SK-MEL-5 (cell line): ENCODE data around the gene DLEC1. TPM values are rescaled to one million over a fixed set of nuclear protein-coding genes. Genes with fewer than 3 reads are reported as not detected.

Experiments used
- DNase-seq: peaks from one replicate; pipeline ENCODE4 v3.0.0-alpha.2; 2016; ENCODE audit warnings: low read depth, low spot score
- in situ Hi-C: cut with HindIII; loops from 2 replicates; pipeline ENCODE4 v1.10.0; 2016; ENCODE audit warnings: low sequenced_read_pairs, high pct_unique_total_duplicates, low pct_unique_long_range_greater_than_20kb
- total RNA-seq: library from RNA; depleted of rRNA; stranded (reverse); fragments of >200 nt; shearing (Covaris generic); gene quantifications from 2 replicates; pipeline ENCODE4 v1.2.3, GENCODE V29; 2014

DLEC1 gene
- total RNA-seq, 1 experiment from 2014 or later, result not detected

DNA sequence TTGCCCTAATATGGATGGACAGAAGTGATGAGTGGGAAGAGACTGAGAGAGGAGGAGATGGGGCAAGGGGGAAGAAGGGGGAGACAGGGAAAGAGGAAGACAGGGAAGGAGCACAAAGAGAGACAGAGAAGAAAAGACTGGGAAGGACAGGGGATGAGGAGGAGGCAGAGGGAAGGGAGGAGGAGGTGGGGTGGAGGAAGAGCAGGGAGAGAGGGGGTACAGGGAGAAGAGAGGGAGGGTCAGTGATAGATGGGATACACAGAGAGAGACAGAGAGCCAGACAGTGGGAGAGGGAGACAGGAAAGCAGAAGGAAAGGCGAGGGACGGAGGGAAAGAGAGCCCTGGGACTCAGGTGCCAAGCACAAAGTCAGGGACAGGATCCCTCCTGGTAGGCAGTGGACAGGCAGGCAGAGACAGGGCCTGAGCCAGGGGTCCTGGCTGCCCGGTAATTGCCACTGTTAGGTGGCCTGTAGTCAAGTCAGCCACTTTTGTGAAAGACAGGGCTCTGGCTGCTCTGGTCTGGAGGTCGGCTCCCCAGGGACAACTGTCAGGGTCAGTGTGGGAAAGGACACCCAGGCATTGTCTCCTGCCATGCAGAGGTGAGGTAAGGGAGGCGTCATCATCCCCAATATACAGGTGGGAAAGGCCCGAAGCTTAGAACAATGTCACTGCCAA, 38.6 kb upstream of the DLEC1 start:
- no peak for DNase-seq
- in situ Hi-C loops, result no loop called here

DNA sequence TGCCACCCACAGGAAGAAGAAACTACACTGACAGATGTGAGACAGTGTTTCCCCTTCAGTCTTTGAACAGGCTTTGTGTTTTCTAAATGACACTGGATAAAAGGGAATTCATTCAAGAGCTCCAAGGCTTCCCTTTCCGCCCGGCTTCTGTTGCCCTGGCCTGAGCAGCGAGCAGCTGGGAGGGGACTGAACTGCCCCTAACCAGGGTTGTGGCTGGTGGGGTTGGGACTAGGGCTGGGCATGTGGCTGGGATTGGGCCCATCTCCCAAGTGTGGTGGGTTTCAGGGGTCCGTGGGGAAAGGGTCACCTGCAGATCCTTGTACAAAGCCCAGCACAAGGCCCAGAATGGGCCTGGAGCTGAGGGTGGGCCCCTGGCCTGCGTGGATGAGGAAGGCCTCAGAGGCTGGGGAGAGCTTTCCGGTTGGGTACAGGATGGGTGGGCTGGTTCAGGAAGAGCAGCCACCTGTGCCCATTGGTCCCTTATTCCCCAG, 38.0 kb upstream of the DLEC1 start:
- DNase-seq, result no peak
- in situ Hi-C loops, result no loop called here

DNA sequence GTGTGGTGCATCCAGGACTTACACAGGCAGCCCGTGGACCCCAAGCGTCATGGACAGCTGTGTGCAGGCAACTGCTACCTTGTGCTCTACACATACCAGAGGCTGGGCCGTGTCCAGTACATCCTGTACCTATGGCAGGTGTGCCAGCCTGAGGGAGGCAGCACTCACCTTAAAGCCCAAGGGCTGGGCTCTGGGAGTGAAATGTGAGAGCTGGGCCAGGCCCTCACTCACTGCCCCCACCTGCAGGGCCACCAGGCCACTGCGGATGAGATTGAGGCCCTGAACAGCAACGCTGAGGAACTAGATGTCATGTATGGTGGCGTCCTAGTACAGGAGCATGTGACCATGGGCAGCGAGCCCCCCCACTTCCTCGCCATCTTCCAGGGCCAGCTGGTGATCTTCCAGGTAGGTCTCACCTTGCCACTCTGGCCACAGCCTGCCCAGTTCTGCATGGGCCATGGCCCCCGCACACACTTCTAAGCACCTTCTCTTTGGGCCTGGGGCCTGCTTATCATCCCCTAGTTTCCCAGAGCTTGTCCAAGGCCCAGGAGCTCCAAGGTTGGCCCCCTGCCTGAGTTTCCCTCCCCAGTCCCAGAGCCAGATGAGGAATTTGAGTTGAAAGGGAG, 37.4 kb upstream of the DLEC1 start:
- no peak for DNase-seq

DNA sequence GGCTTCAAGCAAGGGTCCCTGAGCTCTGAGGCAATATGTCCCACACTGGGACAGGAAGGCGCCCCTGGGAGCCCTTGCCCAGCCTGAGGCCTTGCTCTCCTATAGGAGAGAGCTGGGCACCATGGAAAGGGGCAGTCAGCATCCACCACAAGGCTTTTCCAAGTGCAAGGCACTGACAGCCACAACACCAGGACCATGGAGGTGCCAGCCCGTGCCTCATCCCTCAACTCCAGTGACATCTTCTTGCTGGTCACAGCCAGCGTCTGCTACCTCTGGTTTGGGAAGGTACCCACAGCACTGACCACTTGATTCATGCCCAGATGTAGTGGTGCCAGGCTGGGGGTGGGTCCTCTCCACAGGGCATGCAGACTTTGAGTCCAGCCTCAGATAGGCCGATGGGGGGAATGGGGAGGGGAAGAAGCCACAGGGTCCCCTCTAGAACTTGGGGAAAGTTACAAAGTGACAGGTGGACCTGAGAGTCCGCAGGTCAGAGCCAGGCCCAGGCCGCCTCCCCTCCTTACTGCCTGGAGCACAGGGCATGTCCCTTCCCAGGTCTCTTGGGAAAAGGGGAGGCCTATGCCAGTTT, 36.6 kb upstream of the DLEC1 start:
- in situ Hi-C loops, result no loop called here
- no peak for DNase-seq

More for the DNA sequence above, 37.4 kb upstream of the DLEC1 start:
- in situ Hi-C loops, result no loop called here

DNA sequence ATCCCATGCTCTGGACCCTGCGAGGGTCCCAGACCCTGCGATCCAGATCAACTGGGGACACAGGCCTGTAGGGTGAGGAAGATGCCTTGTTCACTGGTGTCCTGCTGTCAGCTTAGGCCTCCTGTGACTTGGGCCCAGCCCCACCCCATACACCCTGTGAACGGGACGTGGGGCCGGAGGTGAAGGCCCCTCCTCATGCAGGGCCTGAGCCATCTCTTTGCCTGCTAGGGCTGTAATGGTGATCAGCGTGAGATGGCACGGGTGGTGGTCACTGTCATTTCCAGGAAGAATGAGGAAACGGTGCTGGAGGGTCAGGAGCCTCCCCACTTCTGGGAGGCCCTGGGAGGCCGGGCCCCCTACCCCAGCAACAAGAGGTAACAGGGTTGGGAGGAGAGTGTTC, 36.1 kb upstream of the DLEC1 start:
- DNase-seq, result no peak
- in situ Hi-C loops, result no loop called here

DNA sequence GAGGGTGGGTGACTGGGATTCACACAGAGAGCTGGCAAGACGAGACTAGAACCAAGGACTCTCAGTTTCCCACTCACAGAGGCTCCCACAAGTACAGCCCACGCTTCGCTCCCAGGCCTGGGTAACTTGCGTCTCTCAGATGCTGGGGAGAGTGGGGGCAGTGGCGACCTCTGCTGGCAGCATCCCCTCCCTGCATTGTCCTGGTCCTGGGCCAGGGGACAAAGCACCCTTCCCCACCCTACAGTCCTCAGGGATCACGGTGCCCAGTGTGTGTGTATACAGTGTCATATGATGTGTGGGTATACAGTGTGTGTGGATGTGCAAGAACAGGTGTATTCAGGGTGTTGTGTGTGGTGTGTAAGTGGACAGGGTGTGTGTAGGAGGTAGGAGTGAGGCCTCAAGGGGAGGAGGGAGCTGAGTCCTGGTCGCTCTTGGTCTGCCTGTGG, 35.6 kb upstream of the DLEC1 start:
- DNase-seq, result peak; percentile 68
- in situ Hi-C loops, result no loop called here

DNA sequence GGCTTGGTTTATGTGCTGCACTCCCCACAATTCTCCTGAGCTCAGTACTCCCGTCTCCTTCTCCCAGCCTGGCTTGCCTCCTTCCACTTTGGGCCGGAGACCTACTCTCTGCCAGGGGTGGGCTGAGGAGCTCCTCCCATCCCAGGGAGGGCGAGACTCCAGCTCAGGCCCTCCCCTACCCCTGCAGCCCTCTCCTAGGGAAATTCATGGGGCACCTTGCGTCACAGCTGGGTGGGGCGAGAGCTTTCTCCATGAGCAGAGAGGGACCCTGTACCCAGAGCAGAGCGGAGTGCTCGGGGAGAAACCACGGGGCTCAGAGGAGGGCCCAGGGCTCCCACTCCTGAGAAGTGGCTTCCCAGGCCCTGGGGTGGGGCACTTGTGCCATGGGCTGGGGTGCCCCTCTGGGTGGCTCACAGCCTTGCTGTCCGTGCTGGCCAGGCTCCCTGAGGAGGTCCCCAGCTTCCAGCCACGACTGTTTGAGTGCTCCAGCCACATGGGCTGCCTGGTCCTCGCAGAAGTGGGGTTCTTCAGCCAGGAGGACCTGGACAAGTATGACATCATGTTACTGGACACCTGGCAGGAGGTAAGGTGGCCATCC, 35.1 kb upstream of the DLEC1 start:
- DNase-seq, result no peak
- in situ Hi-C loops, result no loop called here

DNA sequence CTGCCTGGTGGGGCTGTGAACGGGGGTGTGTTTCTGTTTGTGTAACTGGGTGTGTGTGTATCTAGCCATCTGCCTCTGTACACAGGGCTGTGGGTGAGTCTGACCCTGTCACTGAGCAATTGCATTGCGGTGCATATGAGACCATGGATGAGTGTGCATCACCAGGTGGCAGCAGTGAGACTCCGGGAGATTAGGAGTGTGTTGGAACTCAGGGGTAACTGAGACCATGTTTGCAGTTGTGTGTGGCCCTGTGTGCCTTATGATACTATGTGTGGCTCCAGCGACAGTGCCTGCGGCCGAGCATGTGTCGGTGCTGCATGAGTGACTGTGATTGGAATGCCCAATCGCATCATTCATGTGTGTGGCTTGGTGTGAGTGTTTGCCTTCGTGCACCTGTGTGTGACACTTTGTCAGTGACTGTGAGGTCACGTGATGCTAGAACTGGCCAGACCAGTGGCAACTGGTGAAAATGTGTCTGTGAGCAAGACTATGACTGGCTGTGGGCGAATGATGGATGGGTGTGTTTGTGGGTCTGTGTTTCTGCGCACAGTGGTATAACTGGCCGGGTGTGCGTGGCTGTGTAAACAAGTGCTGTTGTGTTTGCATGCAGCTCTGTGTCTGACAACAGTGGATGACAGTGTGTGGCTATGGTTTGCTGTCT, 34.5 kb upstream of the DLEC1 start:
- peak; percentile 84 for DNase-seq
- in situ Hi-C loops, result no loop called here

DNA sequence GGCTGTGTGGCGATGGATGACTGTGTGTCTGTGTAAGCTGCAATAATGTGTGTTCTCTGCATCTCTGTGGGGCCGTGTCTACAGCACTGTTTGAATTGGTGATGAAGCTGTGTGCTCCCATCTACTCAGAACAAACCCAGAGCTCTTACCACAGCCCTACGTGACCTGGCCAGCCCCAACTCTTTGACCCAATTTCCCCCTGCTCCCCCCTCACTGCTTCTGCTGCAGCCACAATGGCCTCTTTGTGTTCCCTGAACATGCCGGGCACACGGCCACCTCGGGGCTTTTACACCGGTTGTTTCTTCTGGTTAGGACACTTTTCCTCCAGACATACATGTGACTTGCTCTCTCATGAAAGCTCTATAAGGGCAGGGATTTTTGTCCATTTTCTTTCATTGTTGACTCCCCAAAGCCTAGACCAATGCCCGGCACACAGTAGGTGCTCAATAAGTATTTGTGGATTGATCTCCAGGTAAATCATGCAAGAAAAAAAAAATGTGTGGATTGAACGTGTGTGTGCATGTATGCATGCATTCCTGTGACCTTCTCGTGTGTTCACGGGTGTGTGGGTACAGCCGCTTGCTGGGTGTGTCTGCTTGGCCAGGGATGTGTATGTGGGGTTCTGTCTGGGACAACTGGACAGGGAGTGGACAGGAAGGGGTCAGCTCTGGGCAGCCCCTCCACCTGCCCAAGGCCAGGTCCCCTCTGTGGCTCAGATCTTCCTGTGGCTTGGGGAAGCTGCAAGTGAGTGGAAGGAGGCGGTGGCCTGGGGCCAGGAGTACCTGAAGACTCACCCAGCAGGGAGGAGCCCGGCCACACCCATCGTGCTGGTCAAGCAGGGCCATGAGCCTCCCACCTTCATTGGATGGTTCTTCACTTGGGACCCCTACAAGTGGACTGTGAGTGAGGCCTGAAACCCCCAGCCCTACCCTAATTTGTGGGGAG, 33.7 kb upstream of the DLEC1 start:
- in situ Hi-C loops, result no loop called here
- DNase-seq, result peak; percentile 92

DNA sequence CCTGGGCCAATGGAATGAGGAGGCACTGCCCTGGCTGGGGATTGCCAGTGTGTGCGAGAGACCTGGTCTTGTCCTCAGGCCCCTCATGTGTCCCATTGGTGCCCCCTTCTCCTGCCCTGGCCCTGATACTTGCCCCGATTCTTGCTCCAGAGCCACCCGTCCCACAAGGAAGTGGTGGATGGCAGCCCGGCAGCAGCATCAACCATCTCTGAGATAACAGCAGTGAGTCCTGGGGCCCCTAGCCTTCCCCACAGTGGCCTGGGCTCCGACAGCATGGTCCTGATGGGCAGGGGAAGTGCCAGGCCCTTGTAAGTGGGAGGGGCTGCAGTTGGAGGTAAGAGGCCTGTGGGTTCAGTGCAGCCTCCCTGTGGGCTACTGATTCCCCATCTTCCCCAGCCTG, 33.0 kb upstream of the DLEC1 start:
- in situ Hi-C loops, result no loop called here

DNA sequence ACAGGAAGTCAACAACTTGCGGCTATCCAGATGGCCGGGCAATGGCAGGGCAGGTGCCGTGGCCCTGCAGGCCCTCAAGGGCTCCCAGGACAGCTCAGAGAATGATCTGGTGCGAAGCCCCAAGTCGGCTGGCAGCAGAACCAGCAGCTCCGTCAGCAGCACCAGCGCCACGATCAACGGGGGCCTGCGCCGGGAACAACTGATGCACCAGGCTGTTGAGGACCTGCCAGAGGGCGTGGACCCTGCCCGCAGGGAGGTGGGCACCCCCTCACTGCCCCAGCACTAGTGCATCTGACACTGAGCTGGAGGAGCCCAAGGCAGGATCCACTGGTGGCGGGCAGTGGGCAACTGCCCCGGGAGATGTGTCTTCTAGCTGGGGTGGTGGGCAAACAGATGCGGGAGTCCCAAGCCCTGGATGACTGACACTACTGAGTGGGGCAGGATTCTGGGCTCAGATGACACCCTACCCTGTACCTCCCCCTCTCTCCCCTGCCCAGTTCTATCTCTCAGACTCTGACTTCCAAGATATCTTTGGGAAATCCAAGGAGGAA, 32.5 kb upstream of the DLEC1 start:
- in situ Hi-C loops, result no loop called here

More for the DNA sequence above, 33.0 kb upstream of the DLEC1 start:
- DNase-seq, result no peak

DNA sequence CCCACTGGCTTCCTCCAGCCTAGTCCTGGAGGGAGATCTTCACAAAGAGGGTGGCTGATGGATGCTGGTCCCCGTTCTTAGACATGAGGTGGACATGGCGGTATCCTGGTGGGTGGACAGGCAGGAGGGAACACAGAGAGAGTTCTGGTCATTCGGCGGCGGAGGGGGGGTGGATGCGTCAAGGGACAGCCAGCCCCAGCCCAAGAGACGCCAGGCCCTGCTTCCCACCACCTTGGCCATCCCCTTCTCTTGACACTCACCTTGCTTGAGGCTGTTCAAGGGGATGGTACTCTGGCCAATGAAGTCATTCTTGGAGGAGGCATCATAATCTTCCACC, 31.3 kb upstream of the DLEC1 start:
- no peak for DNase-seq
- in situ Hi-C loops, result no loop called here

More for the DNA sequence above, 32.5 kb upstream of the DLEC1 start:
- DNase-seq, result no peak

DNA sequence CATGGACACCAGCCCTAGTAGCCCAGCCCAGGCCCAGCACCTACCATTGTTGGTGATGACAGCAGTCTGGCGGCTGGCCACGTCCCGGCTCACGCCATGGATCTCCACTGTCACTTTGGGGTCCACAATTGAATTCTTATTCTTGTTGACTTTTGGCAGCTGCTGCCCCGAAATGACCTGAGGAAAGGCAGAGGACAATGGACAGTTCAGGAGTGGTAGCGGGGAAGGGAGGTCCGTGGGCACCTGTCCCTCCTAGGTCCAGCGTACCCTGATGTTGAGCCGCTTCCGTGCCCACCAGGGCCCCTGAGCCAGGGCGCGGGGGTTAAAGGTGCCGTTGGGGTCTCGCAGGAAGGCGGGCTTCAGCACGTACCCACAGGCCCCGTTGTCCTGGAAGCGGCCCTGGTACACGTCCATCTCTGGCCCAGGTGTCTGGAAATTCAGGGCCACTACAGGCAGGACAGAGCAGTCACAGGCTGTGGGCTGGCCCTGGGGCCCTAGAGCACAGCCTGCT, 30.8 kb upstream of the DLEC1 start:
- no peak for DNase-seq
- in situ Hi-C loops, result no loop called here

DNA sequence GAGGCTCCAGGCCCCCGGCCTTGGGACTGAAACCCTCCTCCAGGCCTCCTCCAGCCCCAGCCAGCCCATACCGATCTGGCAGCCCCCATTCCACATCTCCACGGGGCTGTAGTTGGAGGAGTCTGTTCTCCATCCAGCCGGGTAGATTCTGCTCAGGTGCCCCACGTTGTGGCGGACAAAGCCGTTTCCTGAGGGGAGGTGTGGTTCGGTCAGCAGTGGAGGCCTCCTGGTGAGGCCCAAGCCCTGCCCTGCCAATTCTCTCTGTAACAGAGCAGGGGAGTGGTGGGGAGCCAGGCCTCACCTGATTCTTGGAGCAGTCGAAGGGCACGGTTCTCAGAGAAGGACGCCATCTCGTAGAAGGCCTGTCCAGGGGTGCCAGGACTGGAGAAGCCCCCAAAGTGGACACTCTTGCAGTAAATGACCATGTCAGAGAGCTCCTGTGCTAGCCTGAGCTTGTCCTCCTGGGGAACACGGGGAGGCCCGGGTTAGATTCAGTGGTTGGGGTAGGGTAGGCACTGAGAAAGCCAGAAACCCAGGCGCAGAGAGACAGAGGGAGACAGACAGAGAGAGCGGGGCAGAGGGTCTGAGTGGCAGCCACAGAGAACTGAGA, 29.9 kb upstream of the DLEC1 start:
- no peak for DNase-seq
- in situ Hi-C loops, result no loop called here

DNA sequence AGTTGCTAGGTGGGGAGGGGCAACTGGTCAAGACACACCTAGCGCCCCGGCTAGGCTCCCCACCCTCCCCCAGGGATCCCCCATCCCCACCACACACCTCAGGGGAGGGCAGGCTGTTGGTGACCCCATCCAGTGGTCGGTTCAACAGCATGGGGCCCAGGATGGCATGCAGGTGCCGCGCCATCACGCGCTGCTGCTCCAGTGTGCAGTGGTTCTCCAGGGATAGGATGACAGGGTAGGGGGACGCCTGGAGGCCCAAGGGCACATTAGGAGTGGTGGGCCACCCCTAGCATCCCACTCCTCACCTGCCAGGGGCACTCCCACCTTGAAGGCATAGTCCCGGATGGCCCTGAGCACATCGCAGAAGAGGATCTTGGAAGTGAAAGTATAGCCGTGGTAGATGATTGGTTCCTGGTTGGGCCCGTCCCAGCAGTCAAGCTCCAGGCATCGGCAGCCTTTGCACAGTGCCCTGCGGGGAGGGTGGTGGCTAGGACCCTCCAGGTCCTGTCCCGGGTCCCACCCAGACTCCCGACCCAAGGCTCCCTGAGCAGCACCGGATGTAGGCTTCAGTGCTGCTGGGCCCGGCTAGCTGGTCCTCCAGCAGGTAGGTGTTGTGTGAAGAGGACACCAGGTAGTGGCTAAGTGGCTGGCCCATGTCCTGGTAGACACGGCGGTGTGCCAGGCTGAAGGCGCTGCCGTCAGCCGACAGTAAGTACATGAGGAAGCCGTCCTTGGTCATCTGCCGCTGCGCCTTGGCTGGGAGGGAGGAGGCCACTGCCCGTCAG, 29.0 kb upstream of the DLEC1 start:
- in situ Hi-C loops, result no loop called here
- DNase-seq, result no peak

DNA sequence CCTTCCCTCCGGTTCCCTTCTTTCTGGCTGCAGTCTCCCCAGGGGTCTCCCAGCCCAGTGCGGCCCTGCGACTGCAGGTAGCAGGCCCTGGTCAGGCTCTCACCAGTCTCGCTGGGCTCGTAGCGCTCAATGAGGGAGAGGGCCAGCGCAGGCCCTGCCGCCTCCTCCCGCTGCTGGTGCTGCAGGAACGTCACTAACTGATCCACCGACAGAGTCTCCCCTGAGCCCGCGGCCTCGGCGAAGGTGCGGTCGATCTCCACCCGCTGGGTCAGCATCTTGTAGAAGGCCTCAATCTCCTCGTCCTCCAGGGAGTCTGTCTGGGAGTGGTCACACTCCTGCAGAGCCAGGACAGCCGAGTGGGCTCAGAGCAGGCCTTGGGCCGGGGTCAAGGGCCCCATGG, 27.9 kb upstream of the DLEC1 start:
- in situ Hi-C loops, result no loop called here
- DNase-seq, result no peak
